ENCODE data around the gene OSBPL10. TPM values are rescaled to one million over a fixed set of nuclear protein-coding genes. Genes with fewer than 3 reads are reported as not detected.

Gene OSBPL10
- total RNA-seq, 1 donor from 2014 or later = 8.4 TPM

DNA sequence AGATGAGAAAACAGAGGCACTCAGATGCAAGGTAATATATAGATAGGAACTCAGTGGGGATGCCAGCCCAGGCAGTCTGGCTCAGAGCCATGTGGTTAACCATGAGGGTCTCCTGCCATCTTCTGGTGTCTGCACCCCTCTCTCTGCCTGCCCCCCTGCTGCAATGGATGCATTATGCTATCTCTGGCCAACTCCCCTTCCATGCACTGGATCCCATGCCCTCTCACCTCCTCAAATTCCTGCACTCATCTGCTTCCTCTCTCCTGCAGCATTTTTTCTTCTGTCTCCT lies 285.1 kb downstream of the OSBPL10 start:
- H4K20me1 ChIP-seq (ENCODE audit: low read depth) = no peaks in the 10 kb centered on the region
- peaks cover 8% of the 10 kb centered on the region for H3K4me1 ChIP-seq
- H3K9me3 ChIP-seq (ENCODE audit: low read depth) = no peaks in the 10 kb centered on the region
- no peak overlapping the region for H3K9ac ChIP-seq
- no peak overlapping the region for H3K4me2 ChIP-seq
- no peaks in the 10 kb centered on the region for H3K4me1 Mint-ChIP-seq
- no peak overlapping the region for H3K27ac ChIP-seq
- no peak overlapping the region for H3K4me3 ChIP-seq
- no peaks in the 10 kb centered on the region for H3K36me3 ChIP-seq
- H3K36me3 Mint-ChIP-seq = no peaks in the 10 kb centered on the region
- H3K4me3 Mint-ChIP-seq = no peak overlapping the region
- H2AFZ ChIP-seq (replicated peaks) = no peak overlapping the region
- H3K9me3 Mint-ChIP-seq = no peaks in the 10 kb centered on the region
- no peaks in the 10 kb centered on the region for H3K27me3 ChIP-seq
- H3K79me2 ChIP-seq (ENCODE audit: low read depth) = no peaks in the 10 kb centered on the region
- no peak for DNase-seq (ENCODE audit: low spot score)
- H3K27me3 Mint-ChIP-seq (ENCODE audit: insufficient read depth, low read depth) = peaks cover 2% of the 10 kb centered on the region
- H3F3A ChIP-seq (ENCODE audit: low read depth) = no peaks in the 10 kb centered on the region
- H3K27ac Mint-ChIP-seq = no peak overlapping the region
- TF ChIP-seq EZH2 (IDR thresholded peaks at IDR 0.05) = no peak
- TF ChIP-seq EZH2phosphoT487 (IDR thresholded peaks at IDR 0.05) = no peak
- TF ChIP-seq, protein P1, sequence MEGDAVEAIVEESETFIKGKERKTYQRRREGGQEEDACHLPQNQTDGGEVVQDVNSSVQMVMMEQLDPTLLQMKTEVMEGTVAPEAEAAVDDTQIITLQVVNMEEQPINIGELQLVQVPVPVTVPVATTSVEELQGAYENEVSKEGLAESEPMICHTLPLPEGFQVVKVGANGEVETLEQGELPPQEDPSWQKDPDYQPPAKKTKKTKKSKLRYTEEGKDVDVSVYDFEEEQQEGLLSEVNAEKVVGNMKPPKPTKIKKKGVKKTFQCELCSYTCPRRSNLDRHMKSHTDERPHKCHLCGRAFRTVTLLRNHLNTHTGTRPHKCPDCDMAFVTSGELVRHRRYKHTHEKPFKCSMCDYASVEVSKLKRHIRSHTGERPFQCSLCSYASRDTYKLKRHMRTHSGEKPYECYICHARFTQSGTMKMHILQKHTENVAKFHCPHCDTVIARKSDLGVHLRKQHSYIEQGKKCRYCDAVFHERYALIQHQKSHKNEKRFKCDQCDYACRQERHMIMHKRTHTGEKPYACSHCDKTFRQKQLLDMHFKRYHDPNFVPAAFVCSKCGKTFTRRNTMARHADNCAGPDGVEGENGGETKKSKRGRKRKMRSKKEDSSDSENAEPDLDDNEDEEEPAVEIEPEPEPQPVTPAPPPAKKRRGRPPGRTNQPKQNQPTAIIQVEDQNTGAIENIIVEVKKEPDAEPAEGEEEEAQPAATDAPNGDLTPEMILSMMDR (IDR thresholded peaks at IDR 0.05) = no peak

DNA sequence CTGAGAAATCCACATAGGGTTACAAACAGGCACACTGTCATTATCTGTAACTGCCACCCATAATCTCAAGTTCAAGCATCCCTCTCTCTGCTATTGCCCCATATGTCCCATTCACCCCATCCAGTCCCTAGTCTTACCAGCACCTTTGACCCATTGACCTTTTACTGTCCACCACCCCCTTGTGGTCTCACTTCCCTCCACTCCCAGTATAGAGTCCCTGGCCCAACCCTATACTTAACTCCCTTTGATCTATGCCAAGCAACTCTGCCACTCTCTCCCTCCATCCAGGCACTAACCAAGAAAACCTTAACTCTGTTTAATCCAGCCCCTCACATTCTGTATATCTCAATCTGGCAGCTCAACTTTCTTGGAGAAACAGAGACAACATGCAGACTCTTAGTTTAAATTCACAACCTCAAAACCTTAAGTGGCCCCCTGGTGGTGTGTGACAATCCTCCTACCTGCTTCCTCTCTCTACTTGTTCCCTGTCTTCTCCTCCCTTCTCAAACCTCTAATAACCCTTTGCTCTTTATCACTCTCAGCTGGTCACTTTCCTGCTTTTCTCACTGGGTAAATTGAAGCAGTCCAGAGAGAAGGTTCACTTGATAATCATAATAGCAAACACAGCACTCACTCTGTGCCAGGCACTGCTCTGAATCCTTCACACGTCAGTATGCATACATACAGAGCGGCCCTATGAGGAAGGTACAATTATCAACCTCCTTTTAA lies 285.6 kb downstream of the OSBPL10 start:
- Histone ChIP-seq H3K4me2 (no peak overlapping the region), H3K9me3 (ENCODE audit: low read depth) (no peaks in the 10 kb centered on the region), H4K20me1 (ENCODE audit: low read depth) (no peaks in the 10 kb centered on the region), H3K9ac (no peak overlapping the region), H3K27ac (no peak overlapping the region), H3K79me2 (ENCODE audit: low read depth) (no peaks in the 10 kb centered on the region), H3K4me3 (no peak overlapping the region), H3K27me3 (no peaks in the 10 kb centered on the region), H2AFZ (replicated peaks) (no peak overlapping the region), H3K4me1 (peaks cover 8% of the 10 kb centered on the region), H3K36me3 (no peaks in the 10 kb centered on the region), H3F3A (ENCODE audit: low read depth) (no peaks in the 10 kb centered on the region)
- H3K27me3 Mint-ChIP-seq (ENCODE audit: insufficient read depth, low read depth) = peaks cover 2% of the 10 kb centered on the region
- no peaks in the 10 kb centered on the region for H3K36me3 Mint-ChIP-seq
- TF ChIP-seq, protein P1 (IDR thresholded peaks at IDR 0.05) = peak; percentile 32
- TF ChIP-seq EZH2 (IDR thresholded peaks at IDR 0.05) = no peak
- no peak for TF ChIP-seq EZH2phosphoT487 (IDR thresholded peaks at IDR 0.05)
- no peak overlapping the region for H3K27ac Mint-ChIP-seq
- no peaks in the 10 kb centered on the region for H3K9me3 Mint-ChIP-seq
- no peaks in the 10 kb centered on the region for H3K4me1 Mint-ChIP-seq
- peak; percentile 16 for DNase-seq (ENCODE audit: low spot score)
- no peak overlapping the region for H3K4me3 Mint-ChIP-seq

DNA sequence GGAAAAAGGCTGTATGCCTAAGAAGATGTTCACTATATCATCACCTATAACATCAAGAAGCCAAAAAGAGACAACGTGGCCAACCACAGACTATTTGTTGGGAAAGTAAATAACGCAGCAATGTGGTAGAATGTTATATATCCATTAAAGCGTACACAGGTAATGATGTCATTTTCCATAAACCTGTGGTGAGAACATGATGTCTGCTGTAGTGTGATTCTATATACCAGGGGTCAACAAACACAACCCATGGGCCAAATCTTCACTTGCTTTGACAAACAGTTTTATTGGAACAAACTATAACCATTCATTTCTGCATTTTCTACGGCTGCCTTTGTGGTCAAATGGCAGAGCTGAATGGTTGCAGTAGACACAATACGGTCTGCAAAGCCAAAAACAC lies 287.7 kb downstream of the OSBPL10 start:
- no peak overlapping the region for H3K4me2 ChIP-seq
- Mint-ChIP-seq H3K4me1 (peaks cover under 1% of the 10 kb centered on the region), H3K27me3 (ENCODE audit: insufficient read depth, low read depth) (peaks cover under 1% of the 10 kb centered on the region), H3K36me3 (no peaks in the 10 kb centered on the region), H3K4me3 (no peak overlapping the region), H3K27ac (no peak overlapping the region), H3K9me3 (peaks cover 2% of the 10 kb centered on the region)
- H3K9ac ChIP-seq = no peak overlapping the region
- TF ChIP-seq EZH2 (IDR thresholded peaks at IDR 0.05) (no peak), EZH2phosphoT487 (IDR thresholded peaks at IDR 0.05) (no peak)
- TF ChIP-seq, protein P1 (IDR thresholded peaks at IDR 0.05) = no peak
- H3K27me3 ChIP-seq = no peaks in the 10 kb centered on the region
- H3K9me3 ChIP-seq (ENCODE audit: low read depth) = no peaks in the 10 kb centered on the region
- no peak for DNase-seq (ENCODE audit: low spot score)
- no peaks in the 10 kb centered on the region for H3K36me3 ChIP-seq
- no peaks in the 10 kb centered on the region for H3F3A ChIP-seq (ENCODE audit: low read depth)
- no peak overlapping the region for H2AFZ ChIP-seq (replicated peaks)
- no peak overlapping the region for H3K27ac ChIP-seq
- peaks cover 8% of the 10 kb centered on the region for H3K4me1 ChIP-seq
- no peak overlapping the region for H3K4me3 ChIP-seq
- H4K20me1 ChIP-seq (ENCODE audit: low read depth) = no peaks in the 10 kb centered on the region
- no peaks in the 10 kb centered on the region for H3K79me2 ChIP-seq (ENCODE audit: low read depth)

Data from neural progenitor cell (in vitro differentiated cells).